Mesendoderm (in vitro differentiated cells): ENCODE results near the gene KDM5A.
A peak's percentile ranks its signal among the peaks of the same experiment; 100 is the strongest.
"Not testable (repeated sequence)": the region's sequence is repeated elsewhere in the genome, so short reads cannot be mapped to it uniquely, and the experiment has no call there.

ENCODE experiments used
- DNase-seq: peaks from one replicate; pipeline ENCODE4 v3.0.0; 2013
- H2AK5ac ChIP-seq: 2 replicates; pipeline ENCODE4 v1.6.1; 2013; ENCODE audit warnings: low read length, inconsistent platforms
- H2BK120ac ChIP-seq: 2 replicates; pipeline ENCODE4 v1.6.1; 2013; ENCODE audit warnings: low read depth, mild to moderate bottlenecking, low read length, moderate library complexity, mixed read lengths
- H2BK15ac ChIP-seq: replicated peaks from 2 replicates; pipeline ENCODE4 v1.6.1; 2013; ENCODE audit warnings: low read depth, mild to moderate bottlenecking, moderate library complexity
- H2BK5ac ChIP-seq: 2 replicates; pipeline ENCODE4 v1.6.1; 2013; ENCODE audit warnings: low read length, inconsistent platforms
- H3K18ac ChIP-seq: 2 replicates; pipeline ENCODE4 v1.6.1; 2013; ENCODE audit warnings: mild to moderate bottlenecking, low read length, mixed read lengths
- H3K23ac ChIP-seq: one replicate; pipeline ENCODE4 v1.6.1; 2013; ENCODE audit warnings: low read length
- H3K27ac ChIP-seq: 2 replicates; pipeline ENCODE4 v1.5.1; 2013; ENCODE audit warnings: low read depth, mild to moderate bottlenecking, inconsistent platforms, low read length, moderate library complexity
- H3K27me3 ChIP-seq: 2 replicates; pipeline ENCODE4 v1.6.1; 2013; ENCODE audit warnings: low read length, control low read depth, mild to moderate bottlenecking, inconsistent platforms; ENCODE audit not compliant: insufficient read depth, poor library complexity
- H3K36me3 ChIP-seq: 2 replicates; pipeline ENCODE4 v1.6.1; 2013; ENCODE audit warnings: low read length, inconsistent platforms; ENCODE audit not compliant: control insufficient read depth, insufficient read depth
- H3K4ac ChIP-seq: one replicate; pipeline ENCODE4 v1.6.1; 2013; ENCODE audit warnings: low read depth, mild to moderate bottlenecking, low read length, moderate library complexity
- H3K4me1 ChIP-seq: 2 replicates; pipeline ENCODE4 v1.6.1; 2013; ENCODE audit warnings: low read depth, low read length, inconsistent platforms; ENCODE audit not compliant: control insufficient read depth
- H3K4me2 ChIP-seq: 2 replicates; pipeline ENCODE4 v1.6.1; 2013; ENCODE audit warnings: low read length
- H3K4me3 ChIP-seq: 2 replicates; pipeline ENCODE4 v1.5.1; 2013; ENCODE audit warnings: mild to moderate bottlenecking, low read length
- H3K56ac ChIP-seq: one replicate; pipeline ENCODE4 v1.6.1; 2013; ENCODE audit warnings: low read length
- H3K79me1 ChIP-seq: 2 replicates; pipeline ENCODE4 v1.6.1; 2013; ENCODE audit warnings: low read length, inconsistent platforms
- H3K79me2 ChIP-seq: 2 replicates; pipeline ENCODE4 v1.6.1; 2013; ENCODE audit warnings: mild to moderate bottlenecking, low read length; ENCODE audit not compliant: control insufficient read depth, insufficient read depth
- H3K9ac ChIP-seq: 2 replicates; pipeline ENCODE4 v1.6.1; 2013; ENCODE audit warnings: low read length, inconsistent platforms
- H4K5ac ChIP-seq: one replicate; pipeline ENCODE4 v1.6.1; 2013; ENCODE audit warnings: low read length
- H4K8ac ChIP-seq: one replicate; pipeline ENCODE4 v1.6.1; 2013; ENCODE audit warnings: low read depth, mild to moderate bottlenecking, control low read depth, low read length, moderate library complexity
- WGBS: extraction: QIAGEN DNeasy Blood & Tissue Kit; methylation state at CpG from one replicate; pipeline ENCODE4 v1.1.7; 2013; ENCODE audit warnings: low lambda C conversion rate, missing lambda C conversion rate; ENCODE audit not compliant: insufficient coverage; ENCODE audit errors: extremely low coverage; 5-methylcytosine and 5-hydroxymethylcytosine counted together

Gene KDM5A

DNA sequence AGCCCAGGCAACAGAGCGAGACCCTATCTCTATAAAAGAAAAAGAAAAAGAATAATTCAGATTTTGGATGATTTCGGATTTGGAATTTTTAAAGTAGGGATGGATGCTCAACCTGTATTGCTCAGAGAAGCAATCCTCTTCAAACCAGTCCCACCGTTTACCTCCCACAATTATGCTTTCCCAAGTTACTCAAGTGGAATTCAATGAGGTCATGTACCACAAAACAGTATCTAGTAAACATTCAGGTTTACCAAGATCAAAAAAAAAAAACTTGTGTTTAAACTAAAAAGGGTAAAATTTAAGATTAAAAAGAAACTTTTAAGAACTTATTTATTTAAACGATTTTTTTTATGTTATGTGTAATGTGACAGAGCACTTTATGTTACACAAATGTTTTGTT lies 2.5 kb downstream of the KDM5A start:
- Histone ChIP-seq H3K27ac (no peak overlapping the region), H3K79me1 (peaks cover 6% of the 10 kb centered on the region), H3K36me3 (no peaks in the 10 kb centered on the region), H3K9ac (no peak overlapping the region), H2BK15ac (no peak overlapping the region), H4K5ac (no peak overlapping the region), H3K23ac (no peak overlapping the region), H3K4me1 (peaks cover 2% of the 10 kb centered on the region), H3K79me2 (peaks cover 24% of the 10 kb centered on the region), H3K27me3 (no peaks in the 10 kb centered on the region), H3K4ac (no peak overlapping the region), H2AK5ac (no peak overlapping the region), H4K8ac (no peak overlapping the region), H2BK120ac (no peak overlapping the region), H3K4me2 (no peak overlapping the region), H2BK5ac (no peak overlapping the region), H3K18ac (no peak overlapping the region), H3K4me3 (no peak overlapping the region), H3K56ac (no peak overlapping the region)
- DNase-seq = peak; percentile 44
- 100% methylated on average over 1 of the region's 4 CpGs for WGBS

DNA sequence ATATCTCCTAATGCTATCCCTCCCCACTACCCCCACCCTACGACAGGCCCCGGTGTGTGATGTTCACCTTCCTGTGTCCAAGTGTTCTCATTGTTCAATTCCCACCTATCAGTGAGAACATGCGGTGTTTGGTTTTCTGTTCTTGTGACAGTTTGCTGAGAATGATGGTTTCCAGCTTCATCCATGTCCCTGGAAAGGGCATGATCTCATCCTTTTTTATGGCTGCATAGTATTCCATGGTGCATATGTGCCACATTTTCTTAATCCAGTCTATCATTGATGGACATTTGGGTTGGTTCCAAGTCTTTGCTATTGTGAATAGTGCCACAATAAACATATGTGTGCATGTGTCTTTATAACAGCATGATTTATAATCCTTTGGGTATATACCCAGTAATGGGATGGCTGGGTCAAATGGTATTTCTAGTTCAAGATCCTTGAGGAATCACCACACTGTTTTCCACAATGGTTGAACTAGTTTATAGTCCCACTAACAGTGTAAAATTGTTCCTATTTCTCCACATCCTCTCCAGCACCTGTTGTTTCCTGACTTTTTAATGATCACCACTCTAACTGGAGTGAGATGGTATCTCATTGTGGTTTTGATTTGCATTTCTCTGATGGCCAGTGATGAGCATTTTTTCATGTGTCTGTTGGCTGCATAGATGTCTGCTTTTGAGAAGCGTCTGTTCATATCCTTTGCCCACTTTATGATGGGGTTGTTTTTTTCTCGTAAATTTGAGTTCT lies 18.2 kb downstream of the KDM5A start:
- not testable (repeated sequence) for H3K23ac ChIP-seq, H3K4me1 ChIP-seq, H3K27ac ChIP-seq, H3K4me3 ChIP-seq, H2BK15ac ChIP-seq, H3K18ac ChIP-seq, H3K79me2 ChIP-seq, H2AK5ac ChIP-seq, H3K4ac ChIP-seq, H3K79me1 ChIP-seq, H4K5ac ChIP-seq, H2BK120ac ChIP-seq, H4K8ac ChIP-seq, DNase-seq, H3K4me2 ChIP-seq, H3K36me3 ChIP-seq, H3K27me3 ChIP-seq, H2BK5ac ChIP-seq, H3K56ac ChIP-seq, H3K9ac ChIP-seq
- WGBS = no CpG with 5 or more reads among the region's 5 CpGs

DNA sequence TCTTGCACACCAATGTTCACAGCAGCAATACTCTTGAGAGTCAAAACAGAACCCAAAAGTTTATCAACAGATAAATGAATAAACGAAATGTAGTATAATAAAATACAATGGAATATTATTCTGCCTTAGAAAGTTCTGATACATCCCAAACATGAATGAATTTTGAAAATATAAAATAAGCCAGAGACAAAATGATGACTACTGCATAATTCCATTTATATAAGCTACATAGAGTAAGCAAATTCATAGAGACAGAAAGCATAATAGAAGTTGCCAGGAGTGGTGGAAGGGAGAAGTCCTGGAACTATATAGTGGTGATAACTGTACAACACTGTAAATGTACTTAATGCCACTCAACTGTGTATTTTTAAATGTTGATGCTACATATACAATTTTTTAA lies 21.1 kb downstream of the KDM5A start:
- WGBS = no CpG with 5 or more reads among the region's 1 CpG
- H3K36me3 ChIP-seq = peaks cover 4% of the 10 kb centered on the region

DNA sequence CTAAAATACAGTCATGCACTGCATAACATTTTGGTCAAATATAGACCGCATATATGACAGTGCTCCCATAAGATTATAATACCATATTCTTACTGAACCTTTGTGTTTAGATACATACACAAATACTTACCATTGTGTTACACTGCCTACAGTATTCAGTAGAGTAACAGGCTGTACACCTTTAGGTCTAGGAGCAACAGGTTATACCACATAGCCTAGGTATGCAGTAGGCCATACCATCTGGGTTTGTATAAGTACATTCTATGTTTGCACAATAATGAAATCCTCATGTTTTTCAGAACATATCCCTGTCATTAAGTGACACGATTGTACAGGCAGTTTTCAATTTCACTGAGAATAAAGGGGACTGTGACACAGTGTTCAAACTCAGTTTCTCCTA lies 22.3 kb downstream of the KDM5A start:
- Histone ChIP-seq H3K4ac (no peak overlapping the region), H3K56ac (no peak overlapping the region), H2AK5ac (no peak overlapping the region), H3K4me2 (no peak overlapping the region), H3K9ac (no peak overlapping the region), H2BK5ac (no peak overlapping the region), H2BK15ac (no peak overlapping the region), H4K8ac (no peak overlapping the region), H3K79me2 (no peaks in the 10 kb centered on the region), H3K36me3 (peaks cover 4% of the 10 kb centered on the region), H3K27me3 (no peaks in the 10 kb centered on the region), H3K18ac (no peak overlapping the region), H2BK120ac (no peak overlapping the region), H3K27ac (no peak overlapping the region), H3K23ac (no peak overlapping the region), H4K5ac (no peak overlapping the region), H3K4me1 (no peaks in the 10 kb centered on the region), H3K4me3 (no peak overlapping the region), H3K79me1 (no peaks in the 10 kb centered on the region)
- DNase-seq = no peak
- no CpG with 5 or more reads among the region's 2 CpGs for WGBS

More for the DNA sequence above, 21.1 kb downstream of the KDM5A start:
- Histone ChIP-seq H2BK120ac (no peak overlapping the region), H3K23ac (no peak overlapping the region), H3K79me2 (no peaks in the 10 kb centered on the region), H3K18ac (no peak overlapping the region), H3K9ac (no peak overlapping the region), H3K79me1 (no peaks in the 10 kb centered on the region), H3K27me3 (no peaks in the 10 kb centered on the region), H4K8ac (no peak overlapping the region), H2AK5ac (no peak overlapping the region), H2BK5ac (no peak overlapping the region), H4K5ac (no peak overlapping the region), H3K4me3 (no peak overlapping the region), H3K27ac (no peak overlapping the region), H3K4ac (no peak overlapping the region), H3K4me2 (no peak overlapping the region), H3K56ac (no peak overlapping the region), H2BK15ac (no peak overlapping the region), H3K4me1 (no peaks in the 10 kb centered on the region)
- no peak for DNase-seq

DNA sequence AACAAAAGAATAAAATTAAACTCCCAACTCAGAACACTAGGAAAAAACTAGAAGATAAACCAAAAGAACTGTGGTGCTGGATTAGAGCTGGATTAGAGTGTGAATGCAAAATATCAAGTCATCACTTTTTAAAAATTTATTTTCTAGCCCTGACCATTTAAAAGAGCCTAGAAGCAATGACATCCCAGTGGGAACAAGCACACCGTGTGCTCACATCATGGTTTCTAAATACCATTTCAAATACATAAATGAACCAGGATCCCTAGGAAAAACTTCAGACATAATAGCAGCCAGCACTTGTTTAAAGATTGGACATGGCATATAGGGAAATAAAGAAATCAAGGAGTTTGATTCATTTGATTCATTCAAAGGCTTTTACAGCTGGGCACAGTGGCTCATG lies 30.0 kb downstream of the KDM5A start:
- Histone ChIP-seq H2AK5ac (no peak overlapping the region), H3K27me3 (no peaks in the 10 kb centered on the region), H3K23ac (no peak overlapping the region), H2BK120ac (no peak overlapping the region), H3K4me2 (no peak overlapping the region), H3K36me3 (peaks cover 1% of the 10 kb centered on the region), H3K27ac (no peak overlapping the region), H3K79me2 (no peaks in the 10 kb centered on the region), H3K4ac (no peak overlapping the region), H3K18ac (no peak overlapping the region), H3K4me3 (no peak overlapping the region), H3K79me1 (no peaks in the 10 kb centered on the region), H2BK15ac (no peak overlapping the region), H2BK5ac (no peak overlapping the region), H3K56ac (no peak overlapping the region), H4K8ac (no peak overlapping the region), H3K4me1 (no peaks in the 10 kb centered on the region), H3K9ac (no peak overlapping the region), H4K5ac (no peak overlapping the region)
- no peak for DNase-seq
- WGBS = no CpG with 5 or more reads among the region's 1 CpG
